ENCODE results near the gene CEP131.
"Not testable (repeated sequence)": the region's sequence is repeated elsewhere in the genome, so short reads cannot be mapped to it uniquely, and the experiment has no call there.

CEP131 gene

DNA sequence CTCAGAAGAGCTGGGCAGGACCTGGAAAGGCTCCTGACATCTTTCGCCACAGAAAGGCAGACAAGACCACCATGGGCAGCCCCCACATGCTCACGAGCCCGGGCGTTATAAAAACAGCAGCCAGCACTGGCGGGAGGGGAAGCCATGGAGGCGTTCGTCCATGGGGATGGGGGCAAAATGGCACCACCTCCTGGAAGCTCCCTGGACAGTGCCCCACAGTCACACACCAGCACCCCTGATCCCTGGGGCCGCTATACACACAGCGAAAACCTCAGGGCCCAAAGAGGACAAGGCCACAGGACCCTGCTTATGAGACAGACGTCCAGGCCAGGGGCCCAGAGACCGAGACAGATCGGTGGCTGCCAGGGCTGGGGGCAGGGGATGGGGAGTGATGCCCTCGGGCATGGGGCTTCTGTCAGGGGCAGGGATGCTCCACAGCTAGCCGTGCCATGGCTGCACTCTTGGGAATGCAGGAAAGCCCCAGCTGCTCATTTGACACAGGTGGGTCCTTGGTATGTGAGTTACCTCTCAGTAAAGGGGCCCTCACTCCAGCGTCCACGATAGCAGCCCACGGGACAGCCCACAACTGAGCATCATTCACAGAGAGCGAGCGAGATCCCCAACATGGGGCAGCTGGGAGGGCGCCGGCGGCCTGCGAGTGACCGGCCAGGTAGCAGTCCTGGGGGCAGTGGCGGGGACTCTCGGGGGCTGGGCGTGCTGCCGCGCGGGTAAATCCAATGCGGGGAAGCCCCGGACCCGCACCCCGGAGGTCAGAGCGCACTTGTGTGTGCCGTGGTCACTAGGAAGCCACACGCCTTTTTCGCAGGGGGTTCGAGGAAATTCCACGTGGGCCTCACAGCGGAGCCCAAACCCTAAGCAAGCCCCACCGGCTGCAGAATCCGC lies 63.8 kb downstream of the CEP131 start:
- no peaks in the 10 kb centered on the region for H3K36me3 Mint-ChIP-seq (ENCODE audit: low read depth)
- no peak overlapping the region for H3K27ac Mint-ChIP-seq
- H3K4me3 Mint-ChIP-seq, result no peak overlapping the region
- H3K4me1 Mint-ChIP-seq, result no peaks in the 10 kb centered on the region
- TF ChIP-seq, protein P1, sequence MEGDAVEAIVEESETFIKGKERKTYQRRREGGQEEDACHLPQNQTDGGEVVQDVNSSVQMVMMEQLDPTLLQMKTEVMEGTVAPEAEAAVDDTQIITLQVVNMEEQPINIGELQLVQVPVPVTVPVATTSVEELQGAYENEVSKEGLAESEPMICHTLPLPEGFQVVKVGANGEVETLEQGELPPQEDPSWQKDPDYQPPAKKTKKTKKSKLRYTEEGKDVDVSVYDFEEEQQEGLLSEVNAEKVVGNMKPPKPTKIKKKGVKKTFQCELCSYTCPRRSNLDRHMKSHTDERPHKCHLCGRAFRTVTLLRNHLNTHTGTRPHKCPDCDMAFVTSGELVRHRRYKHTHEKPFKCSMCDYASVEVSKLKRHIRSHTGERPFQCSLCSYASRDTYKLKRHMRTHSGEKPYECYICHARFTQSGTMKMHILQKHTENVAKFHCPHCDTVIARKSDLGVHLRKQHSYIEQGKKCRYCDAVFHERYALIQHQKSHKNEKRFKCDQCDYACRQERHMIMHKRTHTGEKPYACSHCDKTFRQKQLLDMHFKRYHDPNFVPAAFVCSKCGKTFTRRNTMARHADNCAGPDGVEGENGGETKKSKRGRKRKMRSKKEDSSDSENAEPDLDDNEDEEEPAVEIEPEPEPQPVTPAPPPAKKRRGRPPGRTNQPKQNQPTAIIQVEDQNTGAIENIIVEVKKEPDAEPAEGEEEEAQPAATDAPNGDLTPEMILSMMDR (IDR thresholded peaks at IDR 0.05; ENCODE audit: unreplicated experiment in 3 of 3), result no peak
- peaks cover 11% of the 10 kb centered on the region for H3K27me3 Mint-ChIP-seq (ENCODE audit: low read depth)
- no peaks in the 10 kb centered on the region for H3K9me3 Mint-ChIP-seq

DNA sequence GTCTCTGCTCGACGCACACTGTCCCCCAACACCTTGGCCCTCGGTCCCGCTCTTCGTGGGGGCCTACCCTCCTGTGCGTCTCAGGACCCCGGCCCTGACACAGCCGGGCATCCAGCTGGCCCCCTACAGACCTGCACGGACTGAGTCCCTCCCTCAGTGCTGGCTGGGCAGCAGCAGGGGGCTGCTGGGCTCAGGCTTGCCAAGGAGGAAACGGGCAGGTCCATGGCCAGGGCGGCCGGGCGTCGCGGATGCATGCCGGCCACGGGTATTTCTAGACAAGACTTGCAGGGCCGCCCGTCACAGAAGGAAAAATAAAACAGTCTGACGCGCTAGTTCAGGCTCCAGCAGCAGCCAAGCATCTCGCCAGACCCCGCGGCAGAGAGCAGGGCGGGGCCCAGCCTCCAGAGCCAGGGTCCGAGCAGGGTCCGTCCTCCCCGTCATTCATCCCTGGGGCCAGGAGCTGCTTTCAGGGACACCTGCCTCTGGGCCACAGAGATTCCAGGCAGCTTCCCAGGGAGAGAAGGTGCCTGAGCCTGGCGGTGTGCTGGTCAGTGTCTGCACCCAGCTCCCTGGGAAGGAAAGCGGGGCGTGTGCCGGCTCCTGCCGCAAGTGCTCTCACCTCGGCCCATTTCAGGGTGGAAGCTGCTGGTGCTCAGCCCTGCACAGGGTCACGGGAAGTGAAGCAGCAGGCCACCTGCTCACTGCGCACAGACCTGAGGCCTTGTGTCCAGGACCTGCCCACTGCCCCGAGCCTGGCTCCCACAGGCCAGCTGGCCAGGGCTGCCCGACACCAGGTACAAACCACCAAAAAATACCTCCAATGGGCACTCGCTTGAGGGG lies 64.7 kb downstream of the CEP131 start:
- TF ChIP-seq, protein P1 (IDR thresholded peaks at IDR 0.05; ENCODE audit: unreplicated experiment in 3 of 3), result no peak
- H3K4me3 Mint-ChIP-seq, result no peak overlapping the region
- H3K27ac Mint-ChIP-seq, result no peak overlapping the region
- H3K9me3 Mint-ChIP-seq, result no peaks in the 10 kb centered on the region
- no peaks in the 10 kb centered on the region for H3K36me3 Mint-ChIP-seq (ENCODE audit: low read depth)
- H3K27me3 Mint-ChIP-seq (ENCODE audit: low read depth), result peaks cover 11% of the 10 kb centered on the region
- no peaks in the 10 kb centered on the region for H3K4me1 Mint-ChIP-seq

DNA sequence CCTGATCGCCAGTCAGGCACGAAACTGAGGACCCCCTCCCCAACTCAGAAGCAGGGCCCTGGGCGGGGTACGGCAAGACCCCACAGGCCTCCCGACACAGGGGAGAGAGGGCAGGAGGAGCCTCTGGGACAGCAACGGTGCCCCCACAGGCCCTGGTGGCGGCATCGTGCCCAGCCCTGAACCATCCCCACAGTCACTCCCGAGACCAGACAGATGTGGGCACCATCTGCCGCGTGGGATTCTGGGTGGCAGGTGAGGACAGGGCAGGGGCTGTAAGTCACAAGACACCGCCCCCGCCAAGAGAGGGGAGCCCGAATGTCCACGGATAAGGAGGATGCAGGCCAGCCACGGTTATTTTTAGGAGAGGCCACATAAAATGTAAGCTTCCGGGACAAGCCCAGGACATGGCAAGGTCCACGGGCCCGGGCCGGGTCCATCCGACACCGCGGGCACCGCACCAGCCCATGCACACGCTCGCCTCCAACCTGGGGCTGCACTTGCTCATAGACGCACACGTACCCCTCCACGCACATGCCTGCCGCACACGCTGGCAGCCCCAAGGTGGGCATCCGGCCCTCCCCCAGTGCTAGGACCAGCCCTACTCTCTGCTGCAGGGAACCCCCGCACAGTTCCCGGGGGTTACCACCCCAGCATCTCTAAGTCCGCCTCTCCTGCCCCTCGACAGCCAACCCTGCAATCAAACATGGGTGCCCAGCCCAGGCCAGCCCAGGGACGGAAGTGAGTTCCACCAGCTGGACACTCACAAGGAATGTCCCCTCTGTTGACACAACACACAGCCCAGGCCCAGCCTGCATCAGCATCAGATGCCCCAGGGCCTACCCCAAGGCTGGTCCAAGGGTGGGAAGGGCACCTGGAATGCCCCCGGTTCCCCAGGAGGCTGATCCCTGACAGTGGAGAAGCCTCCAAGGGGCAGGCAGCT lies 65.6 kb downstream of the CEP131 start:
- no peaks in the 10 kb centered on the region for H3K9me3 Mint-ChIP-seq
- H3K36me3 Mint-ChIP-seq (ENCODE audit: low read depth), result no peaks in the 10 kb centered on the region
- peaks cover 11% of the 10 kb centered on the region for H3K27me3 Mint-ChIP-seq (ENCODE audit: low read depth)
- TF ChIP-seq, protein P1 (IDR thresholded peaks at IDR 0.05; ENCODE audit: unreplicated experiment in 3 of 3), result no peak
- no peaks in the 10 kb centered on the region for H3K4me1 Mint-ChIP-seq
- no peak overlapping the region for H3K27ac Mint-ChIP-seq
- H3K4me3 Mint-ChIP-seq, result no peak overlapping the region

DNA sequence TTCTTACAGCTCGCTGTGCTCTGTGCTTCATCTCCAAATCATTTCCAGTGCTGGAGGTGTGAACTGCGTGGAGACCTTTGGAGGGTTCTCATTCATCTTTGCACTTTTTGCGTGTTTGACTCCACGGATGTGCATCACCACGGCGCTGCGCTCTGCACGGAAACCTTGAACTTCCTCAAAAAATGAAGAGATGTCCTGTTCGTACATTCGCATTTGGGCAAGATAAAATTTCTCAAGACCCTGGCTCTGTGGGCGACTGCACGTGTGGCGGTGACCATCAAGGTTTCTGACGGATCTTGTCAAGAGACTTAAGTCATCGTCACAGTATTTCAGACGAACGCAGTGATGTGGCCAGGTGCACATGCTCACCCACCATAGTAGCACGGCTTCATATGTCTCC lies 67.8 kb downstream of the CEP131 start:
- Mint-ChIP-seq H3K4me3 (no peak overlapping the region), H3K36me3 (ENCODE audit: low read depth) (no peaks in the 10 kb centered on the region), H3K4me1 (no peaks in the 10 kb centered on the region), H3K27me3 (ENCODE audit: low read depth) (peaks cover 11% of the 10 kb centered on the region), H3K9me3 (no peaks in the 10 kb centered on the region), H3K27ac (no peak overlapping the region)
- TF ChIP-seq, protein P1 (IDR thresholded peaks at IDR 0.05; ENCODE audit: unreplicated experiment in 3 of 3), result no peak

DNA sequence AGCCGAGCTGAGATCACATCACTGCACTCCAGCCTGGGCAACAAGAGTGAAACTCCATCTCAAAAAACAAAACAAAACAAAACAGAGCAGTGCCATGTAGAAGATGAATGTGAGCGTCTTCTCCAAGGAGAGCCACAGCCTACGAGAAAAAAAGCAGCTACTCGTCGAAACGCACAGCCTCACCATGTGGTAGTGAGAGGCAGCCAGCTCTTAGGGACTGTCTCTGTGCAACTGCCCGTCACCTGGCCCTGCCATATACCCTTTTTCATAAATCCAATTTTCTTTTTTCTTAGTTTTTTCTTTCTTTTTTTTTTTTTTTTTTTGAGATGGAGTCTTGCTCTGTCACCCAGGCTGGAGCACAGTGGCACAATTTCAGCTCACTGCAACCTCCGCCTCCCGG lies 68.7 kb downstream of the CEP131 start:
- not testable (repeated sequence) for H3K4me1 Mint-ChIP-seq; H3K36me3 Mint-ChIP-seq (ENCODE audit: low read depth); H3K9me3 Mint-ChIP-seq; H3K27ac Mint-ChIP-seq; H3K4me3 Mint-ChIP-seq
- peaks cover 11% of the 10 kb centered on the region for H3K27me3 Mint-ChIP-seq (ENCODE audit: low read depth)

Data from nephron (organoid).